HL-60 (cell line): ENCODE measurements around the gene HPS3.
"Not testable (repeated sequence)": the region's sequence is repeated elsewhere in the genome, so short reads cannot be mapped to it uniquely, and the experiment has no call there.

Experiments used
- DNase-seq, 2 experiments: peaks; one replicate each; pipeline ENCODE4 v3.0.0-alpha.2; 2010 to 2020; ENCODE audit warnings: low read depth in 1 of 2, low spot score in 1 of 2
- H3K27ac ChIP-seq: fragments of 250-450 bp; sonication (Bioruptor Pico); replicated peaks from 2 replicates; pipeline ENCODE4 v1.5.1; 2020; ENCODE audit warnings: mild to moderate bottlenecking, moderate library complexity
- H3K27me3 ChIP-seq: fragments of 250-450 bp; sonication (Bioruptor Pico); 2 replicates; pipeline ENCODE4 v1.5.1; 2021; ENCODE audit warnings: mild to moderate bottlenecking, moderate library complexity; ENCODE audit not compliant: insufficient read depth, poor library complexity, severe bottlenecking
- H3K4me3 ChIP-seq: replicated peaks from 2 replicates; pipeline ENCODE4 v1.5.1; 2011; ENCODE audit warnings: mild to moderate bottlenecking, control low read depth, low read length; ENCODE audit not compliant: insufficient read depth
- CTCF ChIP-seq: IDR thresholded peaks from one replicate; pipeline ENCODE4 v1.5.1; 2011; ENCODE audit warnings: low read length, control low read depth, inconsistent platforms; ENCODE audit not compliant: insufficient read depth
- GABPA ChIP-seq: IDR thresholded peaks from 2 replicates; pipeline ENCODE4 v1.6.1; 2012; ENCODE audit warnings: low read depth
- POLR2AphosphoS5 ChIP-seq: IDR thresholded peaks from 2 replicates; pipeline ENCODE4 v1.6.1; 2012; ENCODE audit warnings: low read depth
- REST ChIP-seq: IDR thresholded peaks from 2 replicates; pipeline ENCODE4 v1.6.1; 2012; ENCODE audit warnings: low read depth; ENCODE audit not compliant: insufficient replicate concordance
- SPI1 ChIP-seq: IDR thresholded peaks from 2 replicates; pipeline ENCODE4 v1.6.1; 2012; ENCODE audit warnings: low read depth, mild to moderate bottlenecking, borderline replicate concordance

Gene HPS3

GRCh38 chr3:149090907-149091306 lies 38.5 kb upstream of the HPS3 start:
- DNase-seq = no peak
- H3K4me3 ChIP-seq = no peak overlapping the region
- H3K27me3 ChIP-seq = no peaks in the 10 kb centered on the region
- H3K27ac ChIP-seq = no peak overlapping the region
- TF ChIP-seq CTCF (no peak), REST (no peak), GABPA (no peak), SPI1 (no peak), POLR2AphosphoS5 (no peak)

GRCh38 chr3:149091983-149092382 lies 37.5 kb upstream of the HPS3 start:
- H3K4me3 ChIP-seq = no peak overlapping the region
- no peaks in the 10 kb centered on the region for H3K27me3 ChIP-seq
- no peak for DNase-seq
- TF ChIP-seq REST (no peak), GABPA (no peak), SPI1 (no peak), CTCF (no peak), POLR2AphosphoS5 (no peak)
- H3K27ac ChIP-seq = no peak overlapping the region

GRCh38 chr3:149095487-149095886 lies 34.0 kb upstream of the HPS3 start:
- TF ChIP-seq SPI1 (peak; percentile 56; the same call in 1 of the 2 replicates), CTCF (no peak)
- Histone ChIP-seq H3K27me3 (no peaks in the 10 kb centered on the region), H3K27ac (no peak overlapping the region), H3K4me3 (no peak overlapping the region)
- DNase-seq = peak in 1 of 2 experiments; percentile 6

- H3K27ac ChIP-seq, DNase-seq, H3K27me3 ChIP-seq, H3K4me3 ChIP-seq: not testable (repeated sequence)
These were observed 31.5 kb upstream of the HPS3 start for GRCh38 chr3:149097987-149098386.
